CD4-positive, alpha-beta memory T cell (primary cell): Measurements from ENCODE around the gene NCBP3. TPM values are rescaled to one million over a fixed set of nuclear protein-coding genes. Genes with fewer than 3 reads are reported as not detected.

Source experiments
- CTCF ChIA-PET: fragments of 350-600 bp; sonication (Branson Sonifier 250); formaldehyde crosslinking; loops from one replicate; lab custom pipeline; 2021; ENCODE audit warnings: inconsistent platforms; ENCODE audit not compliant: partially characterized antibody; lab: Charles Lee
- POLR2A ChIA-PET: fragments of 350-600 bp; sonication (Branson Sonifier 250); formaldehyde crosslinking; loops from one replicate; lab custom pipeline; 2021; ENCODE audit not compliant: partially characterized antibody; lab: Charles Lee
- DNase-seq, 5 donors: peaks; one replicate each; pipeline versions ENCODE4 v3.0.0 to v3.0.0-alpha.2; 2020 to 2022; ENCODE audit warnings: mixed read lengths in 1 of 5
- H3K27ac ChIP-seq: one replicate; pipeline ENCODE4 v1.7.0; 2013; ENCODE audit warnings: low read depth, low read length
- H3K27me3 ChIP-seq: 2 replicates; pipeline ENCODE4 v1.7.0; 2013; ENCODE audit warnings: mild to moderate bottlenecking, low read length, moderate library complexity; ENCODE audit not compliant: insufficient read depth
- H3K36me3 ChIP-seq: 2 replicates; pipeline ENCODE4 v1.7.0; 2013; ENCODE audit warnings: mild to moderate bottlenecking, low read length, moderate library complexity; ENCODE audit not compliant: insufficient read depth
- H3K4me1 ChIP-seq: 2 replicates; pipeline ENCODE4 v1.7.0; 2013; ENCODE audit warnings: mild to moderate bottlenecking, low read length, moderate library complexity; ENCODE audit not compliant: insufficient read depth
- H3K4me3 ChIP-seq, 2 donors: one replicate each; pipeline ENCODE4 v1.7.0; 2013; ENCODE audit warnings: low read length in 2 of 2, mild to moderate bottlenecking in 1 of 2
- H3K9me3 ChIP-seq, 2 donors: one replicate each; pipeline ENCODE4 v1.7.0; 2013; ENCODE audit warnings: low read length in 2 of 2, control low read depth in 1 of 2; ENCODE audit not compliant: control insufficient read depth in 1 of 2
- H3K27ac Mint-ChIP-seq, 7 donors: one replicate each; pipeline ENCODE4 v1.8.0; 2020 to 2021; ENCODE audit warnings: mixed read lengths in 7 of 7, mild to moderate bottlenecking in 6 of 7, inconsistent platforms in 3 of 7, moderate library complexity in 3 of 7
- H3K27me3 Mint-ChIP-seq, 2 donors: one replicate each; pipeline ENCODE4 v1.8.0; 2020 to 2021; ENCODE audit warnings: mixed read lengths in 2 of 2
- H3K36me3 Mint-ChIP-seq, 2 donors: one replicate each; pipeline ENCODE4 v1.8.0; 2020 to 2021; ENCODE audit warnings: mixed read lengths in 2 of 2, inconsistent platforms in 1 of 2, mild to moderate bottlenecking in 1 of 2
- H3K4me1 Mint-ChIP-seq, 4 donors: one replicate each; pipeline ENCODE4 v1.8.0; 2020 to 2021; ENCODE audit warnings: mixed read lengths in 4 of 4, mild to moderate bottlenecking in 1 of 4
- H3K4me3 Mint-ChIP-seq, 8 donors: one replicate each; pipeline ENCODE4 v1.8.0; 2020 to 2021; ENCODE audit warnings: mixed read lengths in 8 of 8, mild to moderate bottlenecking in 7 of 8, moderate library complexity in 6 of 8, inconsistent platforms in 3 of 8
- H3K9me3 Mint-ChIP-seq, 8 donors: one replicate each; pipeline ENCODE4 v1.8.0; 2020 to 2021; ENCODE audit warnings: mixed read lengths in 8 of 8, mild to moderate bottlenecking in 5 of 8, inconsistent platforms in 3 of 8, moderate library complexity in 1 of 8
- intact Hi-C: fragments of 100-400 bp; cut with micrococcal nuclease; formaldehyde crosslinking; loops from one replicate; pipeline ENCODE4 v1.15.1; 2023
- polyA plus RNA-seq, 2 donors: library from polyadenylated mRNA; unstranded; fragments of 300-500 nt; fragmentation: Illumina TruSeq; gene quantifications; one replicate each; pipeline ENCODE4 v1.2.3, GENCODE V29; 2021
- total RNA-seq, 2 experiments: library from RNA; stranded (reverse); gene quantifications; one replicate each; pipeline ENCODE4 v1.2.3, GENCODE V29; 2021

The NCBP3 gene
- total and polyA plus RNA-seq, 4 experiments from 2014 or later = 7.7 to 66.7 (median 32.1) TPM

DNA sequence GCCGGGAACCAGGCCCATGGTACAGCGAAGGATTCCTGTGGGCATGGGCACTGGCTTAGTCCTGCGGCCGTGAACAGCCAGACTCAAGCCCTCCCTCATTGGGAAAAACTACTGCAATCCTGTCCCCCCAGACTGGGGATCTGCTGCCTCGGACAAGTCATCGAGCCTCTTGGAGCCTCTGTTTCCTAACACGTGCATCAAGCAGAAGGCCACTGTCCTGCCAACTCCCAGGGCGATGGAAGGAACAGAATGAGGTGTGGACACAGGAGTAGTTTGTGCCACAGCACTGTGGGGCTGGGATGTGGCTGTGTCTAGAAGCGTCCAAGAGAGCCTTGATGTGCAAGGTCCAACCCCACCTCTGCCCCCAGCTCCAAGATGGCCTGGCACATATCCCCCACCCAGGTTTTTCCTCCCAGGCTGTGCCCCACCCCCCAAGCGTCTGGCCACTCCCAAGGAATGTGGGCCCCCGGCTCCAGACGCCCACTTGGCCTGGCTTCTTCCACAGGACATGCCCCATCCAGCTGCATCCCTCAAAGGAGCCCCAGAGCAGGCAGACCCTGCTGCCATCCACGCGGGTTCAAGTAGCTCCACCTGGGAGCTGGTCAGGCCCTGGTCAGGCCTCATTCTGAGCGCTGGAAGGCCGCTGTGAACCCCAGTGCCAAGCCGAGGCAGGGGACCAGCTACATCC, 43.4 kb upstream of the NCBP3 start:
- Mint-ChIP-seq H3K4me1 (peaks cover 33 to 75% (median 46%) of the 10 kb centered on the region in 4 donors), H3K27me3 (no peaks in the 10 kb centered on the region), H3K36me3 (peaks cover 0 to 2% of the 10 kb centered on the region in 2 donors), H3K27ac (peak overlapping the region in 1 of 7 donors; percentile 41), H3K4me3 (peak overlapping the region in 1 of 8 donors; percentile 20), H3K9me3 (no peaks in the 10 kb centered on the region)
- Histone ChIP-seq H3K4me1 (peaks cover 41% of the 10 kb centered on the region), H3K9me3 (no peaks in the 10 kb centered on the region), H3K27me3 (no peaks in the 10 kb centered on the region), H3K4me3 (no peak overlapping the region), H3K27ac (no peak overlapping the region), H3K36me3 (no peaks in the 10 kb centered on the region)
- intact Hi-C loops = no loop called here
- ChIA-PET CTCF (interaction anchor here (1.1 to 1.2 kb wide), 2 partner anchors 25 to 26 kb away, joined by 3 to 5 read pairs; no protein-coding TSS in a partner anchor), POLR2A (no interaction called here)
- peak in 1 of 5 donors; percentile 33 for DNase-seq

DNA sequence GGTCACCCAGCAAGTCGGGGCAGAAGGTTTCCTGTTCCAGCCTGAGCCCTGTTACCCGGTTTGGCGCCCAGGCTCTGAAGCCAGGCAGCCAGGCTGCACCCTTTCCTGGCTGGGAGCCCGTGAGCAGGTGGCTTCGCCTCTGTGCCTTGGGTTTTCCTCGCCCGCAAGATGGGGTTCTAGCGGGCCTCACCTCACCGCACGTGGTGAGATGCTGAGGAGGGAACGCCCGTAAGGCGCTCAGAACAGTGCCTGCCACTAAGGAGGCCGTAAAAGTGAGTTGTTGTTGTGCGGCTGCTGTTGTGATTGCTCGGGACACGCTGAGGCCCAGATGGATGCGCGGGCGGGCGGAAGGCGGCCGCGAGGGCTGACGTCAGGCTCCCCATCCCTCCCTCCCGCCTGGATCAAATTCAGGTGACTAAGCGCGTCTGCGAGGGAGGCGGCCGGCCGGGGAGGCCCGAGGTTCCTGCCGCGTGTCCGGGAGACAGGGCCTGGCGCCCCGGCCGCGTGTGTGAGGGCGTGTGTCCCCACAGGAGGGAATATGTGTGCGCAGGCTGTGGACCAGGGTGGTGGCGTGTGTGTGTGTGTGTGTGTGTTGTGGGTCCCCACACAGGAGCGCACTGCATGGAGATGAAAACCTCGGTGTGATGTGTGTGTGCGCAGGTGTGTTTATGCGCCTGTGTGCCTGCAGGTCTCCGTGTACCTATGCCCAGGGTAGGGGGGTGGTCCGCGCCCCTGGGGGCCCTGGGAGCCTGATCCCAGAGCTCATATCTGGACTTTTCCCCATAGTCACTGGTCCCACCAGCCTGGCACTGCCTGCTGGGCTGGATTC, 42.5 kb upstream of the NCBP3 start:
- no peak overlapping the region for H3K27ac ChIP-seq
- H3K9me3 ChIP-seq = no peaks in the 10 kb centered on the region
- no peaks in the 10 kb centered on the region for H3K36me3 ChIP-seq
- peaks cover 0 to 2% of the 10 kb centered on the region in 2 donors for H3K36me3 Mint-ChIP-seq
- H3K4me1 ChIP-seq = peaks cover 35% of the 10 kb centered on the region
- no peaks in the 10 kb centered on the region for H3K9me3 Mint-ChIP-seq
- no peak overlapping the region for H3K4me3 Mint-ChIP-seq
- no peak for DNase-seq
- intact Hi-C loops = no loop called here
- no peaks in the 10 kb centered on the region for H3K27me3 Mint-ChIP-seq
- peak overlapping the region in 3 of 7 donors; percentile 12 to 86 (median 41) for H3K27ac Mint-ChIP-seq
- ChIA-PET CTCF (interaction anchor here (1.2 kb wide), 1 partner anchor 26 kb away, joined by 3 read pairs; no protein-coding TSS in a partner anchor), POLR2A (no interaction called here)
- no peak overlapping the region for H3K4me3 ChIP-seq
- H3K4me1 Mint-ChIP-seq = peaks cover 28 to 66% (median 39%) of the 10 kb centered on the region in 4 donors
- no peaks in the 10 kb centered on the region for H3K27me3 ChIP-seq

DNA sequence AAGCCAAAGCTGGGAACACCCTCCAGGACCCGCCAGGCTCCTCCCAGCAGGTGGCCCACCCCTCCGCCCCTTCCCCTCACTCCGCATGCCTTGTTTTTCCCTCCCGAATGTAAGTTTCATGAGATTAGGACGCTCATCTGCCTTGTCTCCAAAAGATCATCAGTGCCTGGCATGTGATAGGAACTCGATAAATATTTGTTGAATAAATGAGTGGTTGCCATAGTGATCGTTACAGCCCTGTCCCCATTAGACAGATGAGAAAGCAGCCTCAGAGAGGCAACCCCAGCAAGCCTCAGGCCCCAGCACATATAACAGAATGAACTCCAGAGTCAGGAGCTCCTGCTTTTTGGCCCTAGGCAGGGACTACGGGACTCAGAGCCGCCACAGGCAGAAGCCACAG, 41.8 kb upstream of the NCBP3 start:
- Histone ChIP-seq H3K4me3 (no peak overlapping the region), H3K36me3 (no peaks in the 10 kb centered on the region), H3K9me3 (no peaks in the 10 kb centered on the region), H3K4me1 (peaks cover 32% of the 10 kb centered on the region), H3K27me3 (no peaks in the 10 kb centered on the region), H3K27ac (no peak overlapping the region)
- Mint-ChIP-seq H3K4me3 (peak overlapping the region in 3 of 8 donors; percentile 45 to 72 (median 49)), H3K27ac (peak overlapping the region in 5 of 7 donors; percentile 7 to 76 (median 31)), H3K36me3 (peaks cover 0 to 3% of the 10 kb centered on the region in 2 donors), H3K27me3 (no peaks in the 10 kb centered on the region), H3K9me3 (no peaks in the 10 kb centered on the region), H3K4me1 (peaks cover 25 to 61% (median 35%) of the 10 kb centered on the region in 4 donors)
- POLR2A ChIA-PET = no interaction called here
- intact Hi-C loops = no loop called here
- CTCF ChIA-PET = interaction anchor here (0.6 kb wide), 1 partner anchor 61 kb away, joined by 3 read pairs; no protein-coding TSS in a partner anchor
- peak in 1 of 5 donors; percentile 14 for DNase-seq

DNA sequence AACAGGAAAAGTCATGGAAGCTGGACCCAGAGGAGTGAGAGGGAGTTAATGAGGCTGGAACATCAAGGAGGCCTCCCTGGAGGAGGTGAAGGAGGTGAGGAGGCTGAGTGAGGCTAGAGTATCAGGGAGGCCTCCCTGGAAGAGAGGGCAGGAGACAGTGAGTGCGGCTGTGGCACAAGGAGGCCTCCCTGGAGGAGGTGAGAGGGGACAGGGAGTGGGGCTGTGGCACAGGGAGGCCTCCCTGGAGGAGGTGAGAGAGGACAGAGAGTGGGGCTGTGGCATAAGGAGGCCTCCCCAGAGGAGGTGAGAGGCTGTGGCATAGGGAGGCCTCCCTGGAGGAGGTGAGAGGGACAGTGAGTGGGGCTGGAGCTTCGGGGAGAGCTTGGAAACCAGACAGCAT, 41.3 kb upstream of the NCBP3 start:
- Mint-ChIP-seq H3K4me3 (peak overlapping the region in 7 of 8 donors; percentile 65 to 81 (median 69)), H3K27me3 (no peaks in the 10 kb centered on the region), H3K9me3 (no peaks in the 10 kb centered on the region), H3K4me1 (peaks cover 25 to 61% (median 35%) of the 10 kb centered on the region in 4 donors), H3K27ac (peak overlapping the region; percentile 31 to 94 (median 83)), H3K36me3 (peaks cover 0 to 3% of the 10 kb centered on the region in 2 donors)
- no peaks in the 10 kb centered on the region for H3K36me3 ChIP-seq
- DNase-seq = no peak
- ChIA-PET CTCF (interaction anchor here (0.6 kb wide), 1 partner anchor 61 kb away, joined by 3 read pairs; no protein-coding TSS in a partner anchor), POLR2A (no interaction called here)
- H3K27me3 ChIP-seq = no peaks in the 10 kb centered on the region
- H3K27ac ChIP-seq = peak overlapping the region; percentile 30
- intact Hi-C loops = no loop called here
- H3K4me3 ChIP-seq = no peak overlapping the region
- no peaks in the 10 kb centered on the region for H3K9me3 ChIP-seq
- H3K4me1 ChIP-seq = peaks cover 32% of the 10 kb centered on the region

DNA sequence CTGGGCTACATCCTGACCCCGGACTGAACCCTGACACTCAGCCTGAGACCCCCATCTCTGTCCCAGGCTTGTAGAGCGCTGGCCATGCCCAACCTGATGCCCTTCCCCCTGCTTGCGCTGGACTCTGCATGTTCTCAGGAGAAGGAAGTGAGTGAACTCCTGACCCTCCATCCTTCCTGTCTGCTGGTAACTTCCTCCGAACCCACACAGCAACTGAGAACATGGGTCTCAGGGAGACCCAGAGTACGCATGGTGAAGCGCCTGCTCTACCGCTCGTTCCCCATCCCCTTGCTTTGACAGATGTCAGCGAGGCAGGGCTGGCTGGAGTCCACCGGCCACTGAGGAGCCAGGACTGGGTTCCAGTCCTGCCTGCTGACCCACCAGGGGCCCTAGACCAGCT, 40.7 kb upstream of the NCBP3 start:
- no peaks in the 10 kb centered on the region for H3K9me3 Mint-ChIP-seq
- H3K36me3 ChIP-seq = no peaks in the 10 kb centered on the region
- H3K36me3 Mint-ChIP-seq = peaks cover 0 to 3% of the 10 kb centered on the region in 2 donors
- POLR2A ChIA-PET = no interaction called here
- peak overlapping the region; percentile 30 for H3K27ac ChIP-seq
- peak in 1 of 5 donors; percentile 18 for DNase-seq
- H3K9me3 ChIP-seq = no peaks in the 10 kb centered on the region
- peak overlapping the region; percentile 31 to 94 (median 83) for H3K27ac Mint-ChIP-seq
- H3K4me1 ChIP-seq = peaks cover 29% of the 10 kb centered on the region
- intact Hi-C loops = no loop called here
- H3K27me3 Mint-ChIP-seq = no peaks in the 10 kb centered on the region
- H3K4me1 Mint-ChIP-seq = peaks cover 23 to 55% (median 31%) of the 10 kb centered on the region in 4 donors
- peak overlapping the region; percentile 31 to 81 (median 68) for H3K4me3 Mint-ChIP-seq
- CTCF ChIA-PET = no interaction called here
- no peaks in the 10 kb centered on the region for H3K27me3 ChIP-seq
- H3K4me3 ChIP-seq = no peak overlapping the region

DNA sequence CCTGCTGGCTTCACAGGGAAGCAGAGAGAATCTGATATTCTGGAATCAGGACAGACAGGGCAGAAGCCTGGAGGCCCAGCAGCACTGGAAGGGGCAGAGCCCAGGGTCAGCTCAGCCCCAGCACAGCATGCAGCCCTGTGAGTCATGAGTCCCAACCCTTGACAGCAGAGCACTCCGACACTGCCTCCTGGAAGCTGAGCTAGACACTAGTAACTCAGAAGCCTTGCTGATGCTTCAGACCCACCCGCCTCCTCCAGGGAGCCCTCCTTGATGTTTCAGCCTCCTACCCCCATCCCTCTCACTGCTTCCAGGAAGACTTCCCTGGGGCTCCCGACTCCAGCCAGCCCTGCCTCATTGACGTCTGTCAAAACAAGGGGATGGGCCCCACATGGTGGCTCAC, 39.9 kb upstream of the NCBP3 start:
- Histone ChIP-seq H3K9me3 (no peaks in the 10 kb centered on the region), H3K36me3 (no peaks in the 10 kb centered on the region), H3K4me3 (no peak overlapping the region), H3K4me1 (peaks cover 22% of the 10 kb centered on the region), H3K27ac (no peak overlapping the region), H3K27me3 (no peaks in the 10 kb centered on the region)
- Mint-ChIP-seq H3K27me3 (no peaks in the 10 kb centered on the region), H3K36me3 (peaks cover 0 to 3% of the 10 kb centered on the region in 2 donors), H3K9me3 (no peaks in the 10 kb centered on the region), H3K4me3 (no peak overlapping the region), H3K27ac (peak overlapping the region in 2 of 7 donors; percentile 48 to 76), H3K4me1 (peaks cover 16 to 47% (median 23%) of the 10 kb centered on the region in 4 donors)
- intact Hi-C loops = no loop called here
- POLR2A ChIA-PET = no interaction called here
- DNase-seq = no peak
- CTCF ChIA-PET = no interaction called here

DNA sequence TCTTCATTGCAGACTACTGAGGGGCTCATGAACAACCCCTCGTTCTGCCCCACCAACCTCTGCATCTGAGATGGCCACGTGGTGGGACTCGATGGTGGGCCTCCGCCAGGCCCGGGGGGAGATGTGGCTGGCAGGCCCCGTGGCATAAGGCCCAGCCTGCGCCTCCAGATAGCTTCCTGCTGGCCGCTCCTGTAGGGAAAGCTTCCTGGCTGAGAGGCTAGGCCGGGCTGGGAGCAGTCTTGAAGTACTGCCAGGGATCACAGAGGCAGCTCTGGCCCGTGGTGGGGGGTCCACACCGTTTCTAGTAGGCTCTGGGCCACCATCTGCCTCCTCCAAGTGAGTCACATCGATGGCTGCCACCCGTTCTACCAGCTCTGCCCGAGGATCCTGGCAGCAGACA, 39.2 kb upstream of the NCBP3 start:
- no peak for DNase-seq
- ChIA-PET POLR2A (no interaction called here), CTCF (interaction anchor here (0.8 to 1.3 kb wide), 2 partner anchors 28 to 29 kb away, joined by 3 read pairs; no protein-coding TSS in a partner anchor)
- Mint-ChIP-seq H3K9me3 (no peaks in the 10 kb centered on the region), H3K36me3 (peaks cover 0 to 3% of the 10 kb centered on the region in 2 donors), H3K27ac (no peak overlapping the region), H3K4me3 (no peak overlapping the region), H3K4me1 (peaks cover 12 to 40% (median 21%) of the 10 kb centered on the region in 4 donors), H3K27me3 (no peaks in the 10 kb centered on the region)
- H3K4me1 ChIP-seq = peaks cover 22% of the 10 kb centered on the region
- no peak overlapping the region for H3K4me3 ChIP-seq
- no peaks in the 10 kb centered on the region for H3K27me3 ChIP-seq
- H3K9me3 ChIP-seq = no peaks in the 10 kb centered on the region
- H3K36me3 ChIP-seq = no peaks in the 10 kb centered on the region
- no peak overlapping the region for H3K27ac ChIP-seq
- intact Hi-C loops = no loop called here
